Uterus (tissue), 2 donors: Measurements from ENCODE around the gene NTN5.

Experiments
- CTCF ChIP-seq, 4 experiments: fragments of 200-600 bp in 2 of 4; fragments of 450-650 bp in 2 of 4; sonication (generic) in 2 of 4; IDR thresholded peaks; one replicate each; pipeline ENCODE4 v1.5.1; 2016 to 2019; ENCODE audit warnings: antibody characterized with exemption in 4 of 4, mild to moderate bottlenecking in 2 of 4, moderate library complexity in 1 of 4
- POLR2A ChIP-seq, 2 donors: fragments of 450-650 bp; IDR thresholded peaks; one replicate each; pipeline ENCODE4 v1.6.1; 2016; ENCODE audit warnings: antibody characterized with exemption in 2 of 2, mild to moderate bottlenecking in 1 of 2, moderate library complexity in 1 of 2

- TF ChIP-seq CTCF (IDR thresholded peaks at IDR 0.05), result peak in 1 of 4 experiments; percentile 5
- TF ChIP-seq POLR2A (IDR thresholded peaks at IDR 0.05), result peak; percentile 37 to 65
These were observed 27.8 kb downstream of the NTN5 start for GRCh38 chr19:48644839-48645619.
